CD14-positive monocyte (primary cell): ENCODE data around the gene ZNF827. TPM values are rescaled to one million over a fixed set of nuclear protein-coding genes. Genes with fewer than 3 reads are reported as not detected.

Experiments
- DNase-seq, 3 donors: peaks; one replicate each; pipeline ENCODE4 v3.0.0-alpha.2; 2011 to 2022
- H2AFZ ChIP-seq: 2 replicates; pipeline ENCODE4 v1.6.0; 2012; ENCODE audit warnings: mild to moderate bottlenecking, low read depth, low read length, inconsistent platforms; ENCODE audit not compliant: insufficient read depth, poor library complexity, severe bottlenecking
- H3K27ac ChIP-seq, 2 donors: 1 replicate in 1 of 2; 2 replicates in 1 of 2; pipeline ENCODE4 v1.5.1; 2012 to 2013; ENCODE audit warnings: low read length in 2 of 2, control low read depth in 1 of 2, inconsistent platforms in 1 of 2, low read depth in 1 of 2, mild to moderate bottlenecking in 1 of 2
- H3K27me3 ChIP-seq, 2 donors: one replicate each; pipeline versions ENCODE4 v1.6.0 to v1.6.1; 2011 to 2013; ENCODE audit warnings: low read length in 2 of 2; ENCODE audit not compliant: control insufficient read depth in 2 of 2, insufficient read depth in 2 of 2
- H3K36me3 ChIP-seq, 2 donors: replicated peaks in 1 of 2; 1 replicate in 1 of 2; 2 replicates in 1 of 2; pipeline versions ENCODE4 v1.5.1 to v1.6.1; 2012 to 2013; ENCODE audit warnings: low read length in 2 of 2, control low read depth in 1 of 2, inconsistent platforms in 1 of 2, mild to moderate bottlenecking in 1 of 2; ENCODE audit not compliant: insufficient read depth in 2 of 2, control insufficient read depth in 1 of 2
- H3K4me1 ChIP-seq, 2 donors: 1 replicate in 1 of 2; 2 replicates in 1 of 2; pipeline versions ENCODE4 v1.5.1 to v1.6.1; 2012 to 2013; ENCODE audit warnings: low read length in 2 of 2, control low read depth in 1 of 2, inconsistent platforms in 1 of 2, mild to moderate bottlenecking in 1 of 2, moderate library complexity in 1 of 2; ENCODE audit not compliant: insufficient read depth in 2 of 2, control insufficient read depth in 1 of 2
- H3K4me2 ChIP-seq: replicated peaks from 2 replicates; pipeline ENCODE3; 2012; ENCODE audit warnings: low read length, moderate library complexity, mild to moderate bottlenecking; ENCODE audit not compliant: poor library complexity, severe bottlenecking; ENCODE audit errors: extremely low read depth
- H3K4me3 ChIP-seq, 3 experiments: fragments of 200-600 bp in 1 of 3; sonication (generic) in 1 of 3; replicated peaks in 1 of 3; 1 replicate in 2 of 3; 2 replicates in 1 of 3; pipeline ENCODE4 v1.5.1; 2011 to 2013; ENCODE audit warnings: low read length in 3 of 3, mild to moderate bottlenecking in 3 of 3, control low read depth in 2 of 3, low read depth in 2 of 3, inconsistent platforms in 1 of 3, moderate library complexity in 1 of 3
- H3K79me2 ChIP-seq: 2 replicates; pipeline ENCODE4 v1.6.0; 2012; ENCODE audit warnings: mild to moderate bottlenecking, control low read depth, inconsistent platforms, low read length, moderate library complexity; ENCODE audit not compliant: insufficient read depth
- H3K9ac ChIP-seq: 2 replicates; pipeline ENCODE4 v1.6.0; 2017; ENCODE audit warnings: low read length, mild to moderate bottlenecking; ENCODE audit not compliant: insufficient read depth, poor library complexity, severe bottlenecking
- H3K9me3 ChIP-seq, 2 donors: replicated peaks in 1 of 2; 1 replicate in 1 of 2; 2 replicates in 1 of 2; pipeline versions ENCODE4 v1.5.1 to v1.6.1; 2012 to 2013; ENCODE audit warnings: low read length in 2 of 2, control low read depth in 1 of 2; ENCODE audit not compliant: control insufficient read depth in 1 of 2, insufficient read depth in 1 of 2
- H4K20me1 ChIP-seq: 2 replicates; pipeline ENCODE4 v1.6.0; 2012; ENCODE audit warnings: mild to moderate bottlenecking, low read length, control low read depth, moderate library complexity; ENCODE audit not compliant: insufficient read depth
- H3K27ac Mint-ChIP-seq, 7 donors: one replicate each; pipeline ENCODE4 v1.8.0; 2020; ENCODE audit warnings: mild to moderate bottlenecking in 7 of 7, mixed read lengths in 7 of 7, moderate library complexity in 6 of 7, inconsistent platforms in 2 of 7
- H3K27me3 Mint-ChIP-seq, 3 donors: one replicate each; pipeline ENCODE4 v1.8.0; 2021 to 2022; ENCODE audit warnings: low read depth in 3 of 3, mild to moderate bottlenecking in 3 of 3, mixed read lengths in 3 of 3, moderate library complexity in 3 of 3, inconsistent platforms in 1 of 3
- H3K36me3 Mint-ChIP-seq, 2 donors: one replicate each; pipeline ENCODE4 v1.8.0; 2020; ENCODE audit warnings: mixed read lengths in 2 of 2, inconsistent platforms in 1 of 2, mild to moderate bottlenecking in 1 of 2
- H3K4me1 Mint-ChIP-seq: one replicate; pipeline ENCODE4 v1.8.0; 2020; ENCODE audit warnings: mild to moderate bottlenecking, mixed read lengths
- H3K4me3 Mint-ChIP-seq, 2 donors: one replicate each; pipeline ENCODE4 v1.8.0; 2020; ENCODE audit warnings: mild to moderate bottlenecking in 2 of 2, mixed read lengths in 2 of 2, moderate library complexity in 1 of 2
- H3K9me3 Mint-ChIP-seq, 7 donors: one replicate each; pipeline ENCODE4 v1.8.0; 2020 to 2022; ENCODE audit warnings: mixed read lengths in 7 of 7, mild to moderate bottlenecking in 6 of 7, moderate library complexity in 6 of 7, inconsistent platforms in 2 of 7
- CTCF ChIP-seq: fragments of 200-600 bp; IDR thresholded peaks from one replicate; pipeline ENCODE4 v1.8.0; 2022; ENCODE audit warnings: antibody characterized with exemption, mild to moderate bottlenecking
- WGBS: methylation state at CpG from one replicate; pipeline ENCODE4 v1.1.5; 2013; ENCODE audit warnings: missing lambda C conversion rate; ENCODE audit not compliant: insufficient coverage; 5-methylcytosine and 5-hydroxymethylcytosine counted together
- intact Hi-C, 2 donors: fragments of 100-400 bp; cut with micrococcal nuclease; formaldehyde crosslinking; loops; one replicate each; pipeline versions ENCODE4 v1.15.0 to v1.15.1; 2023
- polyA plus RNA-seq, 3 donors: library from polyadenylated mRNA; depleted of rRNA in 1 of 3; unstranded in 2 of 3; stranded (reverse) in 1 of 3; fragments of 300-500 nt in 2 of 3; fragments of >200 nt in 1 of 3; fragmentation: Illumina TruSeq in 2 of 3; gene quantifications; 1 replicate in 2 of 3; 2 replicates in 1 of 3; pipeline ENCODE4 v1.2.3, GENCODE V29; 2012 to 2021

The ZNF827 gene
- polyA plus RNA-seq, 3 donors = 0.04 TPM; not detected in 2

DNA sequence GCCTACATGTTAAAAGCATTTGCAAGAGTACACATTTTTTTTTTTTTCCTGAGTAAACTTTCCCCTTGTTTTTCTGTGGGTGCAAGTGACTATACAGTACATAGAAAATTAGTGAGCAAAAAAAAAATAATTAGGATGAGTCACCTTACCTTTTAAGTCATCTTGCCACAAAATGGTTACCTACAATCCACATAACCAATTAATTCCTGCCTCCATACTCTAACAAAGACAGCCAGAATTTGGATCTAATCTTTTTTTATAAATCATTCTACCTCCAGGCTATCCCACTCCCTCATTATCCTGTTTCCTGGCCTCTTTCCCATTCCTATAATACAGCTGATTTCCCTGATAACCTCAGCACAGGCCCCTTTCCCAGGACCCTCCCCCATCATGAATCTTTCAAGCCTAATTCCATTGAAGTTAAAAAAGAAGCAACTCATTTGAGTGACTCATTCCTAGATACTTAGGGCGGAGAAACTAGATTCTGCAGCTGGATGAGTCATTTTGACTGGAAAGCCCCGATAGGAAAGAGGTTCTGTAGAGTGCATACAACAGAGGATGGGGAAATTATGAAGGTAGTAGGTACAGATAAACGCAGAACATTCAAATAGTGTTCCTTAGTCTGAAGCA lies 130.5 kb downstream of the ZNF827 start:
- H3K4me3 ChIP-seq = no peak overlapping the region
- peaks cover 0 to 6% of the 10 kb centered on the region in 2 donors for H3K4me1 ChIP-seq
- no peak overlapping the region for H2AFZ ChIP-seq
- H3K79me2 ChIP-seq = no peaks in the 10 kb centered on the region
- no peaks in the 10 kb centered on the region for H3K36me3 Mint-ChIP-seq
- peaks cover 0 to 2% (median 0%) of the 10 kb centered on the region in 3 donors for H3K27me3 Mint-ChIP-seq
- no peaks in the 10 kb centered on the region for H3K27me3 ChIP-seq
- TF ChIP-seq CTCF = no peak
- H3K4me1 Mint-ChIP-seq = peaks cover 11% of the 10 kb centered on the region
- H3K27ac ChIP-seq = peak overlapping the region in 1 of 2 donors; percentile 68
- H3K27ac Mint-ChIP-seq = peak overlapping the region in 5 of 7 donors; percentile 81 to 93 (median 84)
- DNase-seq = peak; percentile 68 to 87 (median 71)
- H3K9ac ChIP-seq = no peak overlapping the region
- intact Hi-C loops = no loop called here
- H3K9me3 ChIP-seq = peaks cover 9 to 12% of the 10 kb centered on the region in 2 donors
- H3K9me3 Mint-ChIP-seq = peaks cover 5 to 14% (median 9%) of the 10 kb centered on the region in 7 donors
- no peaks in the 10 kb centered on the region for H4K20me1 ChIP-seq
- no peak overlapping the region for H3K4me2 ChIP-seq
- 72% methylated on average over 2 of the region's 3 CpGs for WGBS
- no peaks in the 10 kb centered on the region for H3K36me3 ChIP-seq
- no peak overlapping the region for H3K4me3 Mint-ChIP-seq

- peaks cover 5 to 14% (median 9%) of the 10 kb centered on the region in 7 donors for H3K9me3 Mint-ChIP-seq
- H3K4me1 Mint-ChIP-seq = peaks cover 11% of the 10 kb centered on the region
- H2AFZ ChIP-seq = no peak overlapping the region
- 93% methylated on average over 5 of the region's 5 CpGs for WGBS
- H3K27me3 Mint-ChIP-seq = peaks cover 0 to 4% (median 4%) of the 10 kb centered on the region in 3 donors
- H3K4me1 ChIP-seq = peaks cover 0 to 6% of the 10 kb centered on the region in 2 donors
- intact Hi-C loops = no loop called here
- H3K27me3 ChIP-seq = no peaks in the 10 kb centered on the region
- H3K9ac ChIP-seq = no peak overlapping the region
- H3K4me3 Mint-ChIP-seq = no peak overlapping the region
- H3K27ac Mint-ChIP-seq = peak overlapping the region in 2 of 7 donors; percentile 41 to 71
- H3K36me3 ChIP-seq = no peaks in the 10 kb centered on the region
- no peak overlapping the region for H3K27ac ChIP-seq
- no peak overlapping the region for H3K4me2 ChIP-seq
- DNase-seq = peak in 1 of 3 donors; percentile 36
- H3K9me3 ChIP-seq = peaks cover 9 to 12% of the 10 kb centered on the region in 2 donors
- H3K79me2 ChIP-seq = no peaks in the 10 kb centered on the region
- TF ChIP-seq CTCF = no peak
- H3K36me3 Mint-ChIP-seq = no peaks in the 10 kb centered on the region
- no peak overlapping the region for H3K4me3 ChIP-seq
- H4K20me1 ChIP-seq = no peaks in the 10 kb centered on the region
These were observed 133.1 kb downstream of the ZNF827 start for GRCh38 chr4:145805490-145805889.
